Endothelial cell of umbilical vein (primary cell): ENCODE measurements around the gene NLN. TPM values are rescaled to one million over a fixed set of nuclear protein-coding genes. Genes with fewer than 3 reads are reported as not detected.

Experiments
- BruUV-seq: library from RNA; stranded (reverse); fragments of 400-500 nt; replicated peaks from 2 replicates; lab custom pipeline; 2021; lab: Mats Ljungman, UMichigan
- CTCF ChIA-PET: fragments of 300-600, 350-600 bp; sonication (Branson Sonifier 250); formaldehyde crosslinking; loops from one replicate; lab custom pipeline; 2021; ENCODE audit warnings: antibody characterized with exemption, inconsistent platforms; lab: Charles Lee
- POLR2A ChIA-PET: fragments of 300-600, 350-600 bp; sonication (Branson Sonifier 250); formaldehyde crosslinking; loops from one replicate; lab custom pipeline; 2021; ENCODE audit warnings: antibody characterized with exemption, inconsistent platforms; lab: Charles Lee
- DNase-seq: peaks from one replicate; pipeline ENCODE4 v3.0.0-alpha.2; 2011; ENCODE audit warnings: low read depth, low spot score
- FAIRE-seq: peaks from 2 replicates; lab custom pipeline; 2011; peaks lifted over from hg19 to GRCh38; lab: Jason Lieb, UNC
- H2AFZ ChIP-seq: 2 replicates; pipeline ENCODE4 v1.6.0; 2012; ENCODE audit warnings: low read depth, low read length, control low read depth, inconsistent platforms
- H3K27ac ChIP-seq: 2 replicates; pipeline ENCODE4 v1.5.1; 2011; ENCODE audit warnings: low read depth, mild to moderate bottlenecking, control low read depth, low read length, moderate library complexity; ENCODE audit not compliant: insufficient read depth
- H3K27me3 ChIP-seq, 2 experiments: 2 replicates each; pipeline versions ENCODE4 v1.6.0 to v1.6.1; 2011; ENCODE audit warnings: low read length in 2 of 2, mixed read lengths in 1 of 2; ENCODE audit not compliant: control insufficient read depth in 2 of 2, insufficient read depth in 2 of 2
- H3K36me3 ChIP-seq, 2 experiments: 2 replicates in 1 of 2; 3 replicates in 1 of 2; pipeline ENCODE4 v1.5.1; 2011; ENCODE audit warnings: low read length in 2 of 2, mild to moderate bottlenecking in 1 of 2, moderate library complexity in 1 of 2; ENCODE audit not compliant: control insufficient read depth in 2 of 2, insufficient read depth in 2 of 2; ENCODE audit errors: extremely low read depth in 1 of 2
- H3K4me1 ChIP-seq: 3 replicates; pipeline ENCODE4 v1.5.1; 2011; ENCODE audit warnings: mild to moderate bottlenecking, low read length; ENCODE audit not compliant: control insufficient read depth, insufficient read depth; ENCODE audit errors: extremely low read depth
- H3K4me2 ChIP-seq: 2 replicates; pipeline ENCODE4 v1.6.1; 2011; ENCODE audit warnings: low read length, control low read depth, mixed read lengths; ENCODE audit not compliant: insufficient read depth
- H3K4me3 ChIP-seq, 3 experiments: fragments of 200-600 bp in 1 of 3; sonication (generic), shearing (Covaris generic) in 1 of 3; replicated peaks in 1 of 3; 2 replicates each; pipeline ENCODE4 v1.5.1; 2011 to 2016; ENCODE audit warnings: control low read depth in 3 of 3, low read length in 3 of 3, mild to moderate bottlenecking in 2 of 3, inconsistent platforms in 1 of 3, low read depth in 1 of 3, moderate library complexity in 1 of 3; ENCODE audit not compliant: insufficient read depth in 1 of 3
- H3K79me2 ChIP-seq: 2 replicates; pipeline ENCODE4 v1.6.0; 2012; ENCODE audit warnings: low read length, inconsistent platforms; ENCODE audit not compliant: control insufficient read depth, insufficient read depth
- H3K9ac ChIP-seq: replicated peaks from 2 replicates; pipeline ENCODE3; 2011; ENCODE audit warnings: low read length, control low read depth; ENCODE audit not compliant: insufficient read depth; ENCODE audit errors: extremely low read depth
- H3K9me1 ChIP-seq: replicated peaks from 3 replicates; pipeline ENCODE4 v1.6.0; 2011; ENCODE audit warnings: mild to moderate bottlenecking, low read length; ENCODE audit not compliant: control insufficient read depth, insufficient read depth; ENCODE audit errors: extremely low read depth
- H3K9me3 ChIP-seq: replicated peaks from 2 replicates; pipeline ENCODE4 v1.5.1; 2012; ENCODE audit warnings: low read length, inconsistent platforms; ENCODE audit not compliant: control insufficient read depth, insufficient read depth
- H4K20me1 ChIP-seq: replicated peaks from 2 replicates; pipeline ENCODE3; 2011; ENCODE audit warnings: mild to moderate bottlenecking, low read length; ENCODE audit not compliant: control insufficient read depth, insufficient read depth; ENCODE audit errors: extremely low read depth
- FOS ChIP-seq: IDR thresholded peaks from 2 replicates; pipeline ENCODE4 v1.6.1; 2011; ENCODE audit warnings: mild to moderate bottlenecking, low read length, moderate library complexity, borderline replicate concordance; ENCODE audit not compliant: insufficient read depth
- JUN ChIP-seq: IDR thresholded peaks from 2 replicates; pipeline ENCODE4 v1.6.1; 2011; ENCODE audit warnings: borderline replicate concordance, low read depth; ENCODE audit not compliant: insufficient read length, insufficient read depth
- MYC ChIP-seq: IDR thresholded peaks from one replicate; pipeline ENCODE4 v1.6.1; 2011; ENCODE audit warnings: mild to moderate bottlenecking, low read depth, low read length
- POLR2A ChIP-seq: IDR thresholded peaks from 2 replicates; pipeline ENCODE4 v1.6.1; 2012; ENCODE audit warnings: low read depth, mild to moderate bottlenecking, control low read depth, low read length
- POLR2AphosphoS5 ChIP-seq: IDR thresholded peaks from 2 replicates; pipeline ENCODE4 v1.6.1; 2012; ENCODE audit warnings: low read depth, mild to moderate bottlenecking, control low read depth, low read length, moderate library complexity; ENCODE audit not compliant: insufficient read depth
- dilution Hi-C: fragments of 300-500 bp; cut with MboI; formaldehyde crosslinking; loops from one replicate; pipeline ENCODE4 v1.15.0; 2019; ENCODE audit warnings: low sequenced_read_pairs; ENCODE audit not compliant: extremely low pct_ligation_motif_present
- intact Hi-C: fragments of 100-400 bp; cut with micrococcal nuclease; formaldehyde crosslinking; loops from one replicate; pipeline ENCODE4 v1.10.0; 2022
- polyA plus RNA-seq, 4 experiments: library from polyadenylated mRNA; depleted of rRNA in 3 of 4; stranded (reverse) in 3 of 4; unstranded in 1 of 4; fragments of >200 nt; gene quantifications; 2 replicates each; pipeline versions ENCODE4 v1.2.1 to v1.2.3, GENCODE V29; 2011 to 2012; ENCODE audit warnings: missing spikeins in 1 of 4
- total RNA-seq: library from RNA; stranded (reverse); gene quantifications from 2 replicates; pipeline ENCODE4 v1.2.3, GENCODE V29; 2021
- TF ChIP-seq, protein P1 (sequence below), 2 donors: IDR thresholded peaks; 1 replicate in 1 of 2; 2 replicates in 1 of 2; pipeline ENCODE4 v1.5.1; 2011; ENCODE audit warnings: low read length in 2 of 2, mild to moderate bottlenecking in 2 of 2, moderate library complexity in 2 of 2, control low read depth in 1 of 2, inconsistent platforms in 1 of 2, low read depth in 1 of 2; ENCODE audit not compliant: insufficient read depth in 1 of 2; ENCODE audit errors: extremely low read depth in 1 of 2

The NLN gene
- total and polyA plus RNA-seq, 2 donors (not counting 3 experiments of a cell fraction or from before 2014, with no cell fraction given): 14.2 to 63.3 TPM

DNA sequence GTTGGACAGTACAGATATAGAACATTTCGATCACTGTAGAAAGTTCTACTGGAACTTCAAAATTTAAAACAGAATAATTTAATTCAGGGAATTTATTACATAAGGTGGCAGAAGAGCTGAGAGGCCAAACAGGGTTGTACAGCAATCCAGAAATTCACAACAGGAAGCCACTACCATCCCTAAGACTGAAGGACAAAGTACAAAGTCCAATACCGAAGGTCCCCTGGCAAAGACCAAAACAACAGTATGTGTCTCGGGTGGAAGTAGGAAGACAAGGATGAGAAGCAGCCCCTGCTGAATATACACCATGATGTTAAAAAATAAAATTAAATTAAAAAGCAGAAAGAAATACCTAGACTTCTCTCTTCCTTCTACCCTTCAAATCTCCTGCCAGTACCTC is 20.0 kb upstream of the NLN start:
- ChIA-PET POLR2A (no interaction called here), CTCF (no interaction called here)
- Histone ChIP-seq H3K4me1 (no peaks in the 10 kb centered on the region), H3K9me1 (no peaks in the 10 kb centered on the region), H4K20me1 (no peaks in the 10 kb centered on the region), H3K9me3 (no peaks in the 10 kb centered on the region), H3K4me2 (no peak overlapping the region), H3K27ac (no peak overlapping the region), H3K79me2 (no peaks in the 10 kb centered on the region), H3K4me3 (no peak overlapping the region), H3K27me3 (no peaks in the 10 kb centered on the region), H3K9ac (no peak overlapping the region), H2AFZ (no peak overlapping the region), H3K36me3 (no peaks in the 10 kb centered on the region)
- intact Hi-C loops: no loop called here
- FAIRE-seq (no peak), DNase-seq (no peak)
- TF ChIP-seq FOS (no peak), POLR2AphosphoS5 (no peak), JUN (no peak), MYC (no peak), POLR2A (no peak)
- TF ChIP-seq, protein P1, sequence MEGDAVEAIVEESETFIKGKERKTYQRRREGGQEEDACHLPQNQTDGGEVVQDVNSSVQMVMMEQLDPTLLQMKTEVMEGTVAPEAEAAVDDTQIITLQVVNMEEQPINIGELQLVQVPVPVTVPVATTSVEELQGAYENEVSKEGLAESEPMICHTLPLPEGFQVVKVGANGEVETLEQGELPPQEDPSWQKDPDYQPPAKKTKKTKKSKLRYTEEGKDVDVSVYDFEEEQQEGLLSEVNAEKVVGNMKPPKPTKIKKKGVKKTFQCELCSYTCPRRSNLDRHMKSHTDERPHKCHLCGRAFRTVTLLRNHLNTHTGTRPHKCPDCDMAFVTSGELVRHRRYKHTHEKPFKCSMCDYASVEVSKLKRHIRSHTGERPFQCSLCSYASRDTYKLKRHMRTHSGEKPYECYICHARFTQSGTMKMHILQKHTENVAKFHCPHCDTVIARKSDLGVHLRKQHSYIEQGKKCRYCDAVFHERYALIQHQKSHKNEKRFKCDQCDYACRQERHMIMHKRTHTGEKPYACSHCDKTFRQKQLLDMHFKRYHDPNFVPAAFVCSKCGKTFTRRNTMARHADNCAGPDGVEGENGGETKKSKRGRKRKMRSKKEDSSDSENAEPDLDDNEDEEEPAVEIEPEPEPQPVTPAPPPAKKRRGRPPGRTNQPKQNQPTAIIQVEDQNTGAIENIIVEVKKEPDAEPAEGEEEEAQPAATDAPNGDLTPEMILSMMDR (IDR thresholded peaks at IDR 0.05; ENCODE audit: extremely low read depth in 1 of 2, insufficient read depth in 1 of 2, low read depth in 1 of 2, low read length in 2 of 2): no peak
- no TSS peak for BruUV-seq
- dilution Hi-C loops: no loop called here
